ENCODE results near the gene RMND5A.
"Not testable (repeated sequence)": the region's sequence is repeated elsewhere in the genome, so short reads cannot be mapped to it uniquely, and the experiment has no call there.

The RMND5A gene

GRCh38 chr2:86706935-86707334, 13.2 kb upstream of the RMND5A start:
- DNase-seq (ENCODE audit: low read depth), result no peak
- no peak overlapping the region for H3K4me3 ChIP-seq (ENCODE audit: low read depth, low read length)

- H3K4me3 ChIP-seq (ENCODE audit: low read depth, low read length); DNase-seq (ENCODE audit: low read depth): not testable (repeated sequence)
These were observed 12.0 kb upstream of the RMND5A start for GRCh38 chr2:86708126-86708525.

- not testable (repeated sequence) for DNase-seq (ENCODE audit: low read depth); H3K4me3 ChIP-seq (ENCODE audit: low read depth, low read length)
These were observed 5.4 kb upstream of the RMND5A start for GRCh38 chr2:86714579-86715173.

GRCh38 chr2:86719263-86719636, 841 bp upstream of the RMND5A start:
- peak overlapping the region; percentile 42 for H3K4me3 ChIP-seq (ENCODE audit: low read depth, low read length)
- DNase-seq (ENCODE audit: low read depth), result not testable (repeated sequence)

GRCh38 chr2:86720540-86721320, 639 bp downstream of the RMND5A start:
- not testable (repeated sequence) for DNase-seq (ENCODE audit: low read depth)
- peak overlapping the region; percentile 58 for H3K4me3 ChIP-seq (ENCODE audit: low read depth, low read length)

GRCh38 chr2:86725706-86726105, 5.6 kb downstream of the RMND5A start:
- not testable (repeated sequence) for DNase-seq (ENCODE audit: low read depth); H3K4me3 ChIP-seq (ENCODE audit: low read depth, low read length)

GRCh38 chr2:86732040-86732525, 12.0 kb downstream of the RMND5A start:
- not testable (repeated sequence) for DNase-seq (ENCODE audit: low read depth); H3K4me3 ChIP-seq (ENCODE audit: low read depth, low read length)

GRCh38 chr2:86732837-86733236, 12.7 kb downstream of the RMND5A start:
- DNase-seq (ENCODE audit: low read depth); H3K4me3 ChIP-seq (ENCODE audit: low read depth, low read length): not testable (repeated sequence)

- H3K4me3 ChIP-seq (ENCODE audit: low read depth, low read length); DNase-seq (ENCODE audit: low read depth): not testable (repeated sequence)
These were observed 13.4 kb downstream of the RMND5A start for GRCh38 chr2:86733528-86733927.

GRCh38 chr2:86734896-86735295, 14.8 kb downstream of the RMND5A start:
- not testable (repeated sequence) for H3K4me3 ChIP-seq (ENCODE audit: low read depth, low read length); DNase-seq (ENCODE audit: low read depth)

GRCh38 chr2:86739485-86739884, 19.4 kb downstream of the RMND5A start:
- not testable (repeated sequence) for H3K4me3 ChIP-seq (ENCODE audit: low read depth, low read length); DNase-seq (ENCODE audit: low read depth)

- H3K4me3 ChIP-seq (ENCODE audit: low read depth, low read length); DNase-seq (ENCODE audit: low read depth): not testable (repeated sequence)
These were observed 19.8 kb downstream of the RMND5A start for GRCh38 chr2:86739889-86740288.

GRCh38 chr2:86741889-86742498, 21.9 kb downstream of the RMND5A start:
- not testable (repeated sequence) for H3K4me3 ChIP-seq (ENCODE audit: low read depth, low read length); DNase-seq (ENCODE audit: low read depth)

- H3K4me3 ChIP-seq (ENCODE audit: low read depth, low read length), result no peak overlapping the region
- no peak for DNase-seq (ENCODE audit: low read depth)
These were observed 24.1 kb downstream of the RMND5A start for GRCh38 chr2:86744152-86744551.

GRCh38 chr2:86746939-86747338, 26.8 kb downstream of the RMND5A start:
- no peak for DNase-seq (ENCODE audit: low read depth)
- no peak overlapping the region for H3K4me3 ChIP-seq (ENCODE audit: low read depth, low read length)

GRCh38 chr2:86747711-86748639, 27.9 kb downstream of the RMND5A start:
- DNase-seq (ENCODE audit: low read depth), result peak; percentile 64
- no peak overlapping the region for H3K4me3 ChIP-seq (ENCODE audit: low read depth, low read length)

GRCh38 chr2:86750240-86750839, 30.2 kb downstream of the RMND5A start:
- H3K4me3 ChIP-seq (ENCODE audit: low read depth, low read length), result no peak overlapping the region
- no peak for DNase-seq (ENCODE audit: low read depth)

- H3K4me3 ChIP-seq (ENCODE audit: low read depth, low read length), result no peak overlapping the region
- DNase-seq (ENCODE audit: low read depth), result no peak
These were observed 31.7 kb downstream of the RMND5A start for GRCh38 chr2:86751778-86752177.

- H3K4me3 ChIP-seq (ENCODE audit: low read depth, low read length), result no peak overlapping the region
- DNase-seq (ENCODE audit: low read depth), result no peak
These were observed 32.8 kb downstream of the RMND5A start for GRCh38 chr2:86752934-86753333.
